HepG2 (cell line): ENCODE measurements around the gene TTC39B. TPM values are rescaled to one million over a fixed set of nuclear protein-coding genes. Genes with fewer than 3 reads are reported as not detected.

ENCODE experiments used
- ATAC-seq: fragments of 200-7000 bp; cut with Tn5 transposase; 3 replicates; pipeline ENCODE4 v1.9.1; 2020; ENCODE audit warnings: mild to moderate bottlenecking, moderate library complexity
- BruUV-seq: library from RNA; stranded (reverse); fragments of 400-500 nt; replicated peaks from 2 replicates; lab custom pipeline; 2021; lab: Mats Ljungman, UMichigan
- CTCF ChIA-PET: fragments of 300-600 bp; formaldehyde crosslinking; extraction: SDS; loops from one replicate; lab custom pipeline; 2021; ENCODE audit warnings: low total read pairs, inconsistent platforms, low intra/inter-chr PET ratio; lab: Yijun Ruan, JAX
- POLR2A ChIA-PET: fragments of 350-600 bp; sonication (Branson Sonifier 250); formaldehyde crosslinking; loops from one replicate; lab custom pipeline; 2020; ENCODE audit warnings: antibody characterized with exemption, inconsistent platforms; lab: Yijun Ruan, JAX
- DNase-seq: peaks from one replicate; pipeline ENCODE4 v3.0.0-alpha.2; 2015; ENCODE audit warnings: low spot score
- FAIRE-seq: peaks from 3 replicates; lab custom pipeline; 2011; peaks lifted over from hg19 to GRCh38; lab: Jason Lieb, UNC
- H2AFZ ChIP-seq: one replicate; pipeline ENCODE4 v1.6.1; 2011; ENCODE audit warnings: low read length, inconsistent platforms
- H3K27ac ChIP-seq: fragments of 300-600 bp; 3 replicates; pipeline ENCODE4 v1.8.0; 2011; ENCODE audit warnings: mixed run types, mild to moderate bottlenecking, mixed read lengths, low read length, inconsistent platforms; ENCODE audit not compliant: insufficient read depth; ENCODE audit errors: extremely low read length
- H3K27me3 ChIP-seq, 2 experiments: fragments of 200-600 bp in 1 of 2; 2 replicates in 1 of 2; 3 replicates in 1 of 2; pipeline versions ENCODE4 v1.6.0 to v1.8.0; 2011; ENCODE audit warnings: low read length in 2 of 2, mild to moderate bottlenecking in 2 of 2, moderate library complexity in 2 of 2, inconsistent platforms in 1 of 2; ENCODE audit not compliant: insufficient read depth in 2 of 2, control insufficient read depth in 1 of 2
- H3K36me3 ChIP-seq, 2 experiments: fragments of 200-600 bp in 1 of 2; replicated peaks in 1 of 2; 2 replicates in 1 of 2; 3 replicates in 1 of 2; pipeline versions ENCODE4 v1.5.1 to v1.8.0; 2011; ENCODE audit warnings: low read length in 2 of 2, inconsistent platforms in 1 of 2; ENCODE audit not compliant: insufficient read depth in 2 of 2, control insufficient read depth in 1 of 2
- H3K4me1 ChIP-seq: 2 replicates; pipeline ENCODE4 v1.5.1; 2012; ENCODE audit warnings: low read length, inconsistent platforms; ENCODE audit not compliant: insufficient read depth
- H3K4me2 ChIP-seq: 2 replicates; pipeline ENCODE4 v1.6.0; 2011; ENCODE audit warnings: low read depth, low read length, inconsistent platforms
- H3K4me3 ChIP-seq, 3 experiments: fragments of 200-600 bp in 1 of 3; sonication (generic), shearing (Covaris generic) in 1 of 3; replicated peaks in 1 of 3; 2 replicates each; pipeline ENCODE4 v1.5.1; 2011 to 2016; ENCODE audit warnings: low read length in 3 of 3, inconsistent platforms in 2 of 3, low read depth in 2 of 3, mild to moderate bottlenecking in 2 of 3, control low read depth in 1 of 3, mixed read lengths in 1 of 3; ENCODE audit not compliant: insufficient read depth in 1 of 3
- H3K79me2 ChIP-seq: one replicate; pipeline ENCODE4 v1.6.1; 2011; ENCODE audit warnings: low read length, inconsistent platforms; ENCODE audit not compliant: insufficient read depth
- H3K9ac ChIP-seq: 2 replicates; pipeline ENCODE4 v1.6.0; 2011; ENCODE audit warnings: mild to moderate bottlenecking, low read depth, low read length, inconsistent platforms; ENCODE audit not compliant: insufficient read depth
- H3K9me3 ChIP-seq: 2 replicates; pipeline ENCODE4 v1.5.1; 2012; ENCODE audit warnings: mild to moderate bottlenecking, low read length
- H4K20me1 ChIP-seq: 2 replicates; pipeline ENCODE4 v1.6.0; 2011; ENCODE audit warnings: inconsistent platforms, mild to moderate bottlenecking, low read length, moderate library complexity; ENCODE audit not compliant: insufficient read depth
- IKZF1 ChIP-seq: fragments of 450-650 bp; IDR thresholded peaks from 2 replicates; pipeline ENCODE4 v1.7.1; 2016
- JDP2 ChIP-seq: sonication (generic); formaldehyde crosslinking; IDR thresholded peaks from 2 replicates; pipeline ENCODE4 v1.8.1; 2022; ENCODE audit warnings: missing genetic modification reagents, borderline replicate concordance
- MEIS1 ChIP-seq: sonication (generic); formaldehyde crosslinking; IDR thresholded peaks from 2 replicates; pipeline ENCODE4 v1.9.0; 2021; ENCODE audit warnings: mild to moderate bottlenecking, missing genetic modification reagents, moderate library complexity, borderline replicate concordance
- MYNN ChIP-seq: sonication (generic); formaldehyde crosslinking; IDR thresholded peaks from 2 replicates; pipeline ENCODE4 v1.4.0; 2020; ENCODE audit warnings: mild to moderate bottlenecking, low read depth, missing genetic modification reagents
- ZIK1 ChIP-seq: sonication (generic); formaldehyde crosslinking; IDR thresholded peaks from 2 replicates; pipeline ENCODE4 v1.5.0; 2020; ENCODE audit warnings: mild to moderate bottlenecking, low read depth, missing genetic modification reagents, borderline replicate concordance
- ZNF205 ChIP-seq: IDR thresholded peaks from 2 replicates; pipeline ENCODE4 v1.6.1; 2018; ENCODE audit warnings: missing biosample characterization, missing genetic modification reagents
- ZNF329 ChIP-seq: sonication (generic); formaldehyde crosslinking; IDR thresholded peaks from 2 replicates; pipeline ENCODE4 v1.9.0; 2021; ENCODE audit warnings: low read depth, mild to moderate bottlenecking, missing genetic modification reagents
- ZNF567 ChIP-seq: sonication (generic); formaldehyde crosslinking; IDR thresholded peaks from 2 replicates; pipeline ENCODE4 v1.8.1; 2023; ENCODE audit warnings: mild to moderate bottlenecking, missing genetic modification reagents, borderline replicate concordance
- ZNF790 ChIP-seq: sonication (generic); formaldehyde crosslinking; IDR thresholded peaks from 2 replicates; pipeline ENCODE4 v1.8.0; 2022; ENCODE audit warnings: missing genetic modification reagents, mild to moderate bottlenecking, borderline replicate concordance
- ZSCAN12 ChIP-seq: sonication (generic); formaldehyde crosslinking; IDR thresholded peaks from 2 replicates; pipeline ENCODE4 v1.9.0; 2021; ENCODE audit warnings: mild to moderate bottlenecking, missing genetic modification reagents
- WGBS: methylation state at CpG from one replicate; pipeline ENCODE4 v1.1.6; 2017; ENCODE audit warnings: low lambda C conversion rate; 5-methylcytosine and 5-hydroxymethylcytosine counted together
- in situ Hi-C: cut with HindIII; loops from 2 replicates; pipeline ENCODE4 v1.10.0; 2017; ENCODE audit warnings: low pct_unique_long_range_greater_than_20kb; ENCODE audit not compliant: extremely low pct_ligation_motif_present
- intact Hi-C: fragments of 100-400 bp; cut with micrococcal nuclease; formaldehyde crosslinking; loops from one replicate; pipeline ENCODE4 v1.10.0; 2022; ENCODE audit not compliant: unreplicated experiment
- polyA plus RNA-seq, 8 experiments: library from polyadenylated mRNA; depleted of rRNA in 3 of 8; stranded (reverse) in 7 of 8; unstranded in 1 of 8; fragments of >200 nt; fragmentation: Illumina TruSeq in 4 of 8; extraction: Trizol in 4 of 8; gene quantifications; 2 replicates each; pipeline versions ENCODE4 v1.2.1 to v1.2.3, GENCODE V29; 2011 to 2016; ENCODE audit warnings: low read depth in 4 of 8, missing spikeins in 1 of 8, mixed read lengths in 1 of 8; ENCODE audit not compliant: insufficient read depth in 1 of 8
- total RNA-seq, 5 experiments: library from RNA; depleted of rRNA; stranded (reverse); fragments of >200 nt; fragmentation: Illumina TruSeq; extraction: Trizol; gene quantifications; 2 replicates each; pipeline ENCODE4 v1.2.3, GENCODE V29; 2016; ENCODE audit warnings: low read depth in 1 of 5
- TF ChIP-seq, protein P1 (sequence below): IDR thresholded peaks from 2 replicates; pipeline ENCODE4 v1.6.1; 2016; ENCODE audit warnings: missing biosample characterization, missing genetic modification reagents, low read depth
- TF ChIP-seq, protein P2 (sequence below): sonication (generic); formaldehyde crosslinking; IDR thresholded peaks from 2 replicates; pipeline ENCODE4 v1.4.0; 2020; ENCODE audit warnings: missing genetic modification reagents
- TF ChIP-seq, protein P3 (sequence below): fragments of 450-650 bp; IDR thresholded peaks from 2 replicates; pipeline ENCODE4 v1.6.1; 2017; ENCODE audit warnings: mild to moderate bottlenecking

The TTC39B gene
- total and polyA plus RNA-seq, 2 of the 13 experiments (the other 11 are each of a cell fraction or from before 2014, with no cell fraction given) = 14.3 to 19.4 TPM

DNA sequence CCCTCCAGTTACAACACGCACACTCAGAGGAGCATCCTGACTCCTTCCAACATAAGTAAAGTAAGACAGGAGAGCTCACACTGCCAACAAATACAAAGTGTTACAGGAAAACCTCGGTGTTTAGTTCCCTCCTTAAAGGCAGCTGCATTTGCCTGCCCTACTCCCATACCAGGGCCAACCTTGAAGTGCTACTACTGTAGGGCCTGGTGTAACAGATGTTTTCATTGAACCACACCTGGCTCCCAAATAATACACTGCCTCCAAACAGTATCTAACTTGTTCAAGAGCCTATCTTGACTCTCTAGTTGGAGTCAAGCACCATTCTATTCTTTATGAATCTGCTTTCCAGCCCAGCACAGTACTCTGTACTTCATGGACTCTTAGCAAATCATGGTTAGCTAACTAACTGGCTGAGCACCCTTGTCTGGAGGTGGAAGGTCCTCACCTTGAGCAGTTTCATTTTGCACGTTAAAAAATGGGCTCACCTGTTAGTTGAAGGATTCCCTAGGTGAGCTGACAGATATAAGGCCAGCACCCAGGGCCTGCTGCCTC lies 34.6 kb downstream of the TTC39B start:
- Histone ChIP-seq H2AFZ (no peak overlapping the region), H3K4me2 (no peak overlapping the region), H3K36me3 (peaks cover 0 to 6% of the 10 kb centered on the region in 2 experiments; a peak in 4 of 5 replicates), H3K4me1 (peaks cover 23% of the 10 kb centered on the region), H3K79me2 (peaks cover 31% of the 10 kb centered on the region), H3K4me3 (no peak overlapping the region), H3K27me3 (no peaks in the 10 kb centered on the region), H3K9me3 (no peaks in the 10 kb centered on the region), H4K20me1 (no peaks in the 10 kb centered on the region), H3K27ac (no peak overlapping the region), H3K9ac (no peak overlapping the region)
- BruUV-seq = no TSS peak
- in situ Hi-C loops = no loop called here
- ChIA-PET CTCF (no interaction called here), POLR2A (no interaction called here)
- no peak for ATAC-seq
- FAIRE-seq = no peak
- 78% methylated on average over 3 of the region's 3 CpGs for WGBS
- TF ChIP-seq MEIS1 (CRISPR knock-in tag) (no peak), ZNF329 (CRISPR knock-in tag) (no peak), ZNF567 (no peak), ZNF205 (no peak), JDP2 (CRISPR knock-in tag) (no peak), ZIK1 (CRISPR knock-in tag) (no peak), ZSCAN12 (CRISPR knock-in tag) (no peak), IKZF1 (no peak), MYNN (no peak), ZNF790 (no peak)
- TF ChIP-seq, protein P1, sequence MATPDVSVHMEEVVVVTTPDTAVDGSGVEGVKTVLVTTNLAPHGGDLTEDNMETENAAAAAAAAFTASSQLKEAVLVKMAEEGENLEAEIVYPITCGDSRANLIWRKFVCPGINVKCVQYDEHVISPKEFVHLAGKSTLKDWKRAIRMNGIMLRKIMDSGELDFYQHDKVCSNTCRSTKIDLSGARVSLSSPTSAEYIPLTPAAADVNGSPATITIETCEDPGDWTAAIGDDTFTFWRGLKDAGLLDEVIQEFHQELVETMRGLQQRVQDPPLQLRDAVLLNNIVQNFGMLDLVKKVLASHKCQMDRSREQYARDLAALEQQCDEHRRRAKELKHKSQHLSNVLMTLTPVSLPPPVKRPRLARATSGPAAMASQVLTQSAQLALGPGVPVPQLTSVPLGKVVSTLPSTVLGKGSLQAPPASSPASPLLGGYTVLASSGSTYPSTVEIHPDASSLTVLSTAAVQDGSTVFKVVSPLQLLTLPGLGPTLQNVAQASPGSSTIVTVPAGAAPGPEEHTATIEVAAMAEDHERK (CRISPR knock-in tag) = no peak
- TF ChIP-seq, protein P2, sequence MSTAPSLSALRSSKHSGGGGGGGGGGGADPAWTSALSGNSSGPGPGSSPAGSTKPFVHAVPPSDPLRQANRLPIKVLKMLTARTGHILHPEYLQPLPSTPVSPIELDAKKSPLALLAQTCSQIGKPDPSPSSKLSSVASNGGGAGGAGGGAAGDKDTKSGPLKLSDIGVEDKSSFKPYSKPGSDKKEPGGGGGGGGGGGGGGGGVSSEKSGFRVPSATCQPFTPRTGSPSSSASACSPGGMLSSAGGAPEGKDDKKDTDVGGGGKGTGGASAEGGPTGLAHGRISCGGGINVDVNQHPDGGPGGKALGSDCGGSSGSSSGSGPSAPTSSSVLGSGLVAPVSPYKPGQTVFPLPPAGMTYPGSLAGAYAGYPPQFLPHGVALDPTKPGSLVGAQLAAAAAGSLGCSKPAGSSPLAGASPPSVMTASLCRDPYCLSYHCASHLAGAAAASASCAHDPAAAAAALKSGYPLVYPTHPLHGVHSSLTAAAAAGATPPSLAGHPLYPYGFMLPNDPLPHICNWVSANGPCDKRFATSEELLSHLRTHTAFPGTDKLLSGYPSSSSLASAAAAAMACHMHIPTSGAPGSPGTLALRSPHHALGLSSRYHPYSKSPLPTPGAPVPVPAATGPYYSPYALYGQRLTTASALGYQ (CRISPR knock-in tag) = no peak
- TF ChIP-seq, protein P3, sequence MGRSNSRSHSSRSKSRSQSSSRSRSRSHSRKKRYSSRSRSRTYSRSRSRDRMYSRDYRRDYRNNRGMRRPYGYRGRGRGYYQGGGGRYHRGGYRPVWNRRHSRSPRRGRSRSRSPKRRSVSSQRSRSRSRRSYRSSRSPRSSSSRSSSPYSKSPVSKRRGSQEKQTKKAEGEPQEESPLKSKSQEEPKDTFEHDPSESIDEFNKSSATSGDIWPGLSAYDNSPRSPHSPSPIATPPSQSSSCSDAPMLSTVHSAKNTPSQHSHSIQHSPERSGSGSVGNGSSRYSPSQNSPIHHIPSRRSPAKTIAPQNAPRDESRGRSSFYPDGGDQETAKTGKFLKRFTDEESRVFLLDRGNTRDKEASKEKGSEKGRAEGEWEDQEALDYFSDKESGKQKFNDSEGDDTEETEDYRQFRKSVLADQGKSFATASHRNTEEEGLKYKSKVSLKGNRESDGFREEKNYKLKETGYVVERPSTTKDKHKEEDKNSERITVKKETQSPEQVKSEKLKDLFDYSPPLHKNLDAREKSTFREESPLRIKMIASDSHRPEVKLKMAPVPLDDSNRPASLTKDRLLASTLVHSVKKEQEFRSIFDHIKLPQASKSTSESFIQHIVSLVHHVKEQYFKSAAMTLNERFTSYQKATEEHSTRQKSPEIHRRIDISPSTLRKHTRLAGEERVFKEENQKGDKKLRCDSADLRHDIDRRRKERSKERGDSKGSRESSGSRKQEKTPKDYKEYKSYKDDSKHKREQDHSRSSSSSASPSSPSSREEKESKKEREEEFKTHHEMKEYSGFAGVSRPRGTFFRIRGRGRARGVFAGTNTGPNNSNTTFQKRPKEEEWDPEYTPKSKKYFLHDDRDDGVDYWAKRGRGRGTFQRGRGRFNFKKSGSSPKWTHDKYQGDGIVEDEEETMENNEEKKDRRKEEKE = no peak
- intact Hi-C loops = no loop called here
- no peak for DNase-seq
